GM23338 (cell line): ENCODE measurements around the gene CEACAM19. TPM values are rescaled to one million over a fixed set of nuclear protein-coding genes. Genes with fewer than 3 reads are reported as not detected.

Source experiments
- ATAC-seq: fragments of 200-7000 bp; cut with Tn5 transposase; 3 replicates; pipeline ENCODE4 v1.9.1; 2020
- DNase-seq: peaks from one replicate; pipeline ENCODE4 v3.0.0-alpha.2; 2015; ENCODE audit warnings: low spot score
- H2AFZ ChIP-seq: fragments of 200-600 bp; sonication (generic); 2 replicates; pipeline ENCODE4 v1.8.0; 2016; ENCODE audit warnings: antibody characterized with exemption, mild to moderate bottlenecking, moderate library complexity
- H3F3A ChIP-seq: fragments of 200-600 bp; sonication (generic); replicated peaks from 2 replicates; pipeline ENCODE4 v1.8.0; 2017; ENCODE audit warnings: antibody characterized with exemption, mixed run types, low read depth
- H3K27ac ChIP-seq: fragments of 200-600 bp; sonication (generic); 2 replicates; pipeline ENCODE4 v1.6.1; 2016; ENCODE audit warnings: low read depth
- H3K27me3 ChIP-seq: fragments of 200-600 bp; sonication (generic); 2 replicates; pipeline ENCODE4 v1.8.0; 2016; ENCODE audit warnings: mild to moderate bottlenecking, mixed run types, moderate library complexity; ENCODE audit not compliant: insufficient read depth
- H3K36me3 ChIP-seq: fragments of 200-600 bp; sonication (generic); 2 replicates; pipeline ENCODE4 v1.8.0; 2016; ENCODE audit warnings: mild to moderate bottlenecking; ENCODE audit not compliant: insufficient read depth
- H3K4me1 ChIP-seq: fragments of 200-600 bp; sonication (generic); 2 replicates; pipeline ENCODE4 v1.8.0; 2016; ENCODE audit warnings: mild to moderate bottlenecking, moderate library complexity; ENCODE audit not compliant: insufficient read depth
- H3K4me2 ChIP-seq: fragments of 200-600 bp; sonication (generic); 2 replicates; pipeline ENCODE4 v1.7.1; 2017; ENCODE audit warnings: mixed run types
- H3K4me3 ChIP-seq: fragments of 200-600 bp; sonication (generic); 2 replicates; pipeline ENCODE4 v1.6.1; 2016; ENCODE audit warnings: mixed run types
- H3K79me2 ChIP-seq: fragments of 200-600 bp; sonication (generic); replicated peaks from 2 replicates; pipeline ENCODE4 v1.8.0; 2017; ENCODE audit warnings: mild to moderate bottlenecking; ENCODE audit not compliant: insufficient read depth
- H3K9me2 ChIP-seq: fragments of 200-600 bp; sonication (generic); 2 replicates; pipeline ENCODE4 v1.8.0; 2017; ENCODE audit not compliant: insufficient read depth
- H4K20me1 ChIP-seq: fragments of 200-600 bp; sonication (generic); replicated peaks from 2 replicates; pipeline ENCODE4 v1.8.0; 2017; ENCODE audit warnings: mild to moderate bottlenecking; ENCODE audit not compliant: insufficient read depth
- H3K27ac Mint-ChIP-seq: 2 replicates; pipeline ENCODE4 v1.8.0; 2020; ENCODE audit warnings: inconsistent platforms, mild to moderate bottlenecking, moderate library complexity, mixed read lengths
- H3K27me3 Mint-ChIP-seq: 3 replicates; pipeline ENCODE4 v1.8.0; 2022; ENCODE audit warnings: low read depth, mild to moderate bottlenecking, moderate library complexity, mixed read lengths, inconsistent platforms; ENCODE audit not compliant: insufficient read depth, poor library complexity
- H3K36me3 Mint-ChIP-seq: 3 replicates; pipeline ENCODE4 v1.8.0; 2021; ENCODE audit warnings: low read depth, mild to moderate bottlenecking, inconsistent platforms, moderate library complexity, mixed read lengths
- H3K4me1 Mint-ChIP-seq: 3 replicates; pipeline ENCODE4 v1.8.0; 2020; ENCODE audit warnings: mild to moderate bottlenecking, inconsistent platforms, mixed read lengths
- H3K4me3 Mint-ChIP-seq: 3 replicates; pipeline ENCODE4 v1.8.0; 2021; ENCODE audit warnings: moderate library complexity, mild to moderate bottlenecking, inconsistent platforms, mixed read lengths
- H3K9me3 Mint-ChIP-seq: 3 replicates; pipeline ENCODE4 v1.8.0; 2020; ENCODE audit warnings: moderate library complexity, mild to moderate bottlenecking, inconsistent platforms, mixed read lengths
- CREB1 ChIP-seq: fragments of 250-450 bp; sonication (Bioruptor Pico); IDR thresholded peaks from 2 replicates; pipeline ENCODE4 v1.5.0; 2020; ENCODE audit warnings: low read depth, mild to moderate bottlenecking, moderate library complexity
- CTCF ChIP-seq, 2 experiments: fragments of 200-600 bp in 1 of 2; sonication (generic) in 1 of 2; conservative IDR thresholded peaks; 2 replicates each; pipeline versions ENCODE4 v1.5.1 to v1.6.1; 2016 to 2017; ENCODE audit warnings: antibody characterized with exemption in 2 of 2, low read depth in 2 of 2, mild to moderate bottlenecking in 2 of 2, moderate library complexity in 1 of 2
- ETS1 ChIP-seq: IDR thresholded peaks from 2 replicates; pipeline ENCODE4 v1.6.1; 2016; ENCODE audit warnings: antibody characterized with exemption
- EZH2 ChIP-seq: fragments of 200-600 bp; sonication (generic); IDR thresholded peaks from one replicate; pipeline ENCODE4 v1.8.0; 2017; ENCODE audit warnings: antibody characterized with exemption, mild to moderate bottlenecking, low read depth; ENCODE audit not compliant: unreplicated experiment
- EZH2phosphoT487 ChIP-seq: fragments of 200-600 bp; sonication (generic); IDR thresholded peaks from one replicate; pipeline ENCODE4 v1.8.1; 2018; ENCODE audit warnings: antibody characterized with exemption; ENCODE audit not compliant: unreplicated experiment
- JUNB ChIP-seq: IDR thresholded peaks from one replicate; pipeline ENCODE4 v1.6.1; 2016; ENCODE audit warnings: antibody characterized with exemption; ENCODE audit not compliant: unreplicated experiment
- NANOG ChIP-seq: IDR thresholded peaks from 2 replicates; pipeline ENCODE4 v1.6.1; 2016; ENCODE audit warnings: antibody characterized with exemption, borderline replicate concordance
- POLR2AphosphoS5 ChIP-seq: IDR thresholded peaks from 2 replicates; pipeline ENCODE4 v1.6.1; 2016; ENCODE audit warnings: antibody characterized with exemption, low read depth
- REST ChIP-seq: IDR thresholded peaks from one replicate; pipeline ENCODE4 v1.6.1; 2018; ENCODE audit warnings: antibody characterized with exemption; ENCODE audit not compliant: unreplicated experiment
- STAT1 ChIP-seq: IDR thresholded peaks from one replicate; pipeline ENCODE4 v1.6.1; 2016; ENCODE audit warnings: antibody characterized with exemption; ENCODE audit not compliant: unreplicated experiment
- ZNF114 ChIP-seq: fragments of 250-450 bp; sonication (Bioruptor Pico); IDR thresholded peaks from 2 replicates; pipeline ENCODE4 v1.5.0; 2020; ENCODE audit warnings: mild to moderate bottlenecking, moderate library complexity
- ZNF331 ChIP-seq: fragments of 250-450 bp; sonication (Bioruptor Pico); IDR thresholded peaks from 2 replicates; pipeline ENCODE4 v1.5.0; 2020; ENCODE audit warnings: low read depth, mild to moderate bottlenecking, moderate library complexity
- ZNF462 ChIP-seq: fragments of 250-450 bp; sonication (Bioruptor Pico); IDR thresholded peaks from 2 replicates; pipeline ENCODE4 v1.5.0; 2020; ENCODE audit warnings: mild to moderate bottlenecking, moderate library complexity
- polyA plus RNA-seq: library from polyadenylated mRNA; unstranded; fragments of >200 nt; fragmentation: Nextera tagmentation; extraction: Ambion mirVana; gene quantifications from 2 replicates; pipeline ENCODE4 v1.2.1, GENCODE V29; 2016
- total RNA-seq: library from RNA; depleted of rRNA; stranded (reverse); fragments of >200 nt; shearing (Covaris generic); gene quantifications from 2 replicates; pipeline ENCODE4 v1.2.3, GENCODE V29; 2014

CEACAM19 gene
- total and polyA plus RNA-seq, 2 experiments from 2014 or later: 0.38 to 0.76 TPM

- Histone ChIP-seq H3K36me3 (no peaks in the 10 kb centered on the region), H3K27ac (no peak within 1 kb of the TSS), H3K27me3 (no peaks in the 10 kb centered on the region), H4K20me1 (no peaks in the 10 kb centered on the region), H3K4me3 (no peak within 1 kb of the TSS), H3K79me2 (no peaks in the 10 kb centered on the region), H3F3A (no peaks in the 10 kb centered on the region), H3K9me2 (no peaks in the 10 kb centered on the region), H3K4me1 (no peaks in the 10 kb centered on the region), H2AFZ (no peak within 1 kb of the TSS), H3K4me2 (no peak within 1 kb of the TSS)
- TF ChIP-seq JUNB: no peak
- TF ChIP-seq CREB1: no peak
- no peak for TF ChIP-seq ZNF462 (CRISPR knock-in tag)
- TF ChIP-seq NANOG: no peak
- TF ChIP-seq ZNF331 (CRISPR knock-in tag): no peak
- TF ChIP-seq REST: no peak
- TF ChIP-seq ZNF114 (CRISPR knock-in tag): no peak
- TF ChIP-seq CTCF (conservative IDR thresholded peaks at IDR 0.05; ENCODE audit: low read depth in 2 of 2): no peak
- no peak for TF ChIP-seq ETS1
- TF ChIP-seq POLR2AphosphoS5: no peak
- TF ChIP-seq EZH2phosphoT487: no peak
- TF ChIP-seq EZH2: no peak
- no peak for TF ChIP-seq STAT1
- no peaks in the 10 kb centered on the region for H3K9me3 Mint-ChIP-seq
- peaks cover 12% of the 10 kb centered on the region; the same call in 2 of the 3 replicates for H3K4me1 Mint-ChIP-seq
- H3K36me3 Mint-ChIP-seq: no peaks in the 10 kb centered on the region
- H3K27ac Mint-ChIP-seq: no peak within 1 kb of the TSS
- ATAC-seq (no peak), DNase-seq (no peak)
- peaks cover 17% of the 10 kb centered on the region for H3K27me3 Mint-ChIP-seq
- H3K4me3 Mint-ChIP-seq: no peak within 1 kb of the TSS
Observed at GRCh38 chr19:44698492-44699201, 27.4 kb downstream of the CEACAM19 start, which contains the start of gene CEACAM16. Gene CEACAM16 (plus strand): TSS chr19:44699151. CDS start chr19:44701457, 2,306 bp downstream.
